Left cardiac atrium (tissue), 4 donors: ENCODE data around the gene UPF1. TPM values are rescaled to one million over a fixed set of nuclear protein-coding genes. Genes with fewer than 3 reads are reported as not detected.
"Not testable (repeated sequence)": the region's sequence is repeated elsewhere in the genome, so short reads cannot be mapped to it uniquely, and the experiment has no call there.

Source experiments
- ATAC-seq, 2 donors: fragments of 200-7000 bp; cut with Tn5 transposase; one replicate each; pipeline ENCODE4 v1.9.1; 2020; ENCODE audit warnings: mild to moderate bottlenecking in 2 of 2, moderate library complexity in 2 of 2
- DNase-seq: peaks from one replicate; pipeline ENCODE4 v3.0.0-alpha.2; 2020
- intact Hi-C, 2 donors: fragments of 100-400 bp; cut with DNase I; formaldehyde crosslinking; loops; one replicate each; pipeline versions ENCODE4 v1.14.1 to v1.15.1; 2022 to 2023
- total RNA-seq, 2 donors: library from RNA; stranded (reverse); fragmentation: NEBNext Ultra II Directional; extraction: Animal tissue kit (Norgen Biotek cat#: 25700); gene quantifications; one replicate each; pipeline ENCODE4 v1.2.1, GENCODE V29; 2021
- donor health status: DM: no; HTN: yes; CAD: no.
- donor health status: DM: no; HTN: yes; CAD: no; lungs with severe emphysema.
- donor health status: DM: yes; HTN: yes; CAD: no.
- donor health status: Dilated cardiomyopathy.

UPF1 gene
- total RNA-seq, 2 donors from 2014 or later, result 33.9 to 41.1 TPM

GRCh38 chr19:18902519-18902918, 70.8 kb downstream of the UPF1 start:
- ATAC-seq, intact Hi-C loops, DNase-seq: not testable (repeated sequence)

GRCh38 chr19:18903156-18904037, 71.6 kb downstream of the UPF1 start:
- intact Hi-C loops, result no loop called here
- DNase-seq (no peak), ATAC-seq (no peak)

- ATAC-seq (no peak), DNase-seq (no peak)
- intact Hi-C loops, result no loop called here
Measured at GRCh38 chr19:18904334-18905057, 72.7 kb downstream of the UPF1 start.

GRCh38 chr19:18905058-18905456, 73.3 kb downstream of the UPF1 start:
- intact Hi-C loops, result no loop called here
- ATAC-seq (no peak), DNase-seq (no peak)

GRCh38 chr19:18905513-18906236, 73.9 kb downstream of the UPF1 start:
- no peak for DNase-seq
- intact Hi-C loops, result no loop called here
- ATAC-seq, result peak in 1 of 2 donors; percentile 28

GRCh38 chr19:18906605-18907519, 75.1 kb downstream of the UPF1 start:
- DNase-seq, result peak; percentile 18
- intact Hi-C loops, result no loop called here
- no peak for ATAC-seq

GRCh38 chr19:18908917-18909619, 77.3 kb downstream of the UPF1 start:
- DNase-seq (no peak), ATAC-seq (no peak)
- intact Hi-C loops, result no loop called here

GRCh38 chr19:18910010-18910409, 78.3 kb downstream of the UPF1 start:
- ATAC-seq, result no peak
- no peak for DNase-seq
- intact Hi-C loops, result no loop called here

- no peak for DNase-seq
- intact Hi-C loops, result no loop called here
- ATAC-seq, result no peak
Measured at GRCh38 chr19:18910801-18911436, 79.2 kb downstream of the UPF1 start.

GRCh38 chr19:18912933-18913332, 81.2 kb downstream of the UPF1 start:
- no peak for ATAC-seq
- no peak for DNase-seq
- intact Hi-C loops, result no loop called here

- ATAC-seq, result no peak
- no peak for DNase-seq
- intact Hi-C loops, result no loop called here
Measured at GRCh38 chr19:18913466-18913865, 81.7 kb downstream of the UPF1 start.

- intact Hi-C loops, result no loop called here
- ATAC-seq (no peak), DNase-seq (no peak)
Measured at GRCh38 chr19:18915639-18916038, 83.9 kb downstream of the UPF1 start.

GRCh38 chr19:18917593-18917992, 85.8 kb downstream of the UPF1 start:
- DNase-seq, ATAC-seq, intact Hi-C loops: not testable (repeated sequence)

Other genes starting within 250 kb of the UPF1 start
- gene REX1BD, start 243.2 kb upstream of the UPF1 start, total RNA-seq, result 10 to 100 TPM; 65.3 to 76.0 TPM
- 10 to 100 TPM; 26.8 to 66.7 TPM for gene CRLF1, start 225.2 kb upstream of the UPF1 start, total RNA-seq
- gene TMEM59L, start 219.1 kb upstream of the UPF1 start, total RNA-seq, result 1 to 10 TPM; 1.9 to 3.3 TPM
- 10 to 100 TPM in 1 of 2 donors, 1 to 10 TPM in 1; 7.8 to 10.2 TPM for gene KLHL26, start 194.9 kb upstream of the UPF1 start, total RNA-seq
- gene CRTC1, start 148.3 kb upstream of the UPF1 start, total RNA-seq, result 10 to 100 TPM; 10.5 to 11.1 TPM
- 1 to 10 TPM; 6.5 to 9.8 TPM for gene COMP, start 40.7 kb upstream of the UPF1 start, total RNA-seq
- 1 to 10 TPM in 1 of 2 donors, under 1 TPM in 1; 0.80 to 2.1 TPM for gene CERS1, start 64.2 kb downstream of the UPF1 start, total RNA-seq
- gene COPE, start 87.4 kb downstream of the UPF1 start, total RNA-seq, result 100 to 1,000 TPM; 136 to 149 TPM
- 10 to 100 TPM; 23.6 to 24.2 TPM for gene DDX49, start 87.8 kb downstream of the UPF1 start, total RNA-seq
- gene HOMER3, start 109.3 kb downstream of the UPF1 start, total RNA-seq, result 10 to 100 TPM; 15.2 to 18.9 TPM
- gene SUGP2, start 201.6 kb downstream of the UPF1 start, total RNA-seq, result 10 to 100 TPM; 59.7 to 63.7 TPM
- gene ARMC6, start 201.6 kb downstream of the UPF1 start, total RNA-seq, result 10 to 100 TPM; 12.9 to 16.9 TPM
- 10 to 100 TPM; 13.9 to 15.2 TPM for gene SLC25A42, start 232.0 kb downstream of the UPF1 start, total RNA-seq